DMS 273 (cell line): ENCODE data around the gene TOR1AIP2.

Source experiments
- DNase-seq: peaks from one replicate; lab custom pipeline; 2025; ENCODE audit not compliant: unreplicated experiment; lab: John Stamatoyannopoulos, UW

The TOR1AIP2 gene

GRCh38 chr1:179826626-179827280, 50.9 kb downstream of the TOR1AIP2 start:
- DNase-seq = no peak

GRCh38 chr1:179825798-179826460, 51.7 kb downstream of the TOR1AIP2 start:
- DNase-seq = no peak

GRCh38 chr1:179825206-179825605, 52.4 kb downstream of the TOR1AIP2 start:
- peak; percentile 28 for DNase-seq

- DNase-seq = no peak
Observed at GRCh38 chr1:179824265-179824664, 53.3 kb downstream of the TOR1AIP2 start.

- DNase-seq = no peak
Observed at GRCh38 chr1:179823693-179824092, 53.9 kb downstream of the TOR1AIP2 start.

- DNase-seq = no peak
Observed at GRCh38 chr1:179822065-179822464, 55.5 kb downstream of the TOR1AIP2 start.

- DNase-seq = no peak
Observed at GRCh38 chr1:179821524-179821923, 56.1 kb downstream of the TOR1AIP2 start.

- DNase-seq = no peak
Observed at GRCh38 chr1:179820226-179820970, 57.2 kb downstream of the TOR1AIP2 start.

- DNase-seq = no peak
Observed at GRCh38 chr1:179818743-179819173, 58.8 kb downstream of the TOR1AIP2 start.

GRCh38 chr1:179818260-179818659, 59.3 kb downstream of the TOR1AIP2 start:
- no peak for DNase-seq

- no peak for DNase-seq
Observed at GRCh38 chr1:179817789-179818188, 59.8 kb downstream of the TOR1AIP2 start.

- DNase-seq = no peak
Observed at GRCh38 chr1:179817056-179817455, 60.5 kb downstream of the TOR1AIP2 start.

- peak; percentile 29 for DNase-seq
Observed at GRCh38 chr1:179816196-179816960, 61.2 kb downstream of the TOR1AIP2 start.

GRCh38 chr1:179815641-179816040, 62.0 kb downstream of the TOR1AIP2 start:
- DNase-seq = no peak

- peak; percentile 95 for DNase-seq
Observed at GRCh38 chr1:179814546-179814838, 63.1 kb downstream of the TOR1AIP2 start.

- no peak for DNase-seq
Observed at GRCh38 chr1:179813626-179814545, 63.7 kb downstream of the TOR1AIP2 start.

GRCh38 chr1:179812501-179813292, 64.9 kb downstream of the TOR1AIP2 start:
- DNase-seq = peak; percentile 65

GRCh38 chr1:179810367-179810715, 67.3 kb downstream of the TOR1AIP2 start:
- DNase-seq = no peak

GRCh38 chr1:179809506-179810366, 67.9 kb downstream of the TOR1AIP2 start:
- peak; percentile 87 for DNase-seq
